ENCODE data around the gene NFS1.

- no peak for TF ChIP-seq CTCF (IDR thresholded peaks at IDR 0.05)
- no peak for TF ChIP-seq POLR2A (IDR thresholded peaks at IDR 0.05)
Observed at GRCh38 chr20:35711588-35712209, 12.5 kb upstream of the NFS1 start.
